Myocyte (in vitro differentiated cells): ENCODE data around the gene ZNF302. TPM values are rescaled to one million over a fixed set of nuclear protein-coding genes. Genes with fewer than 3 reads are reported as not detected.
"Not testable (repeated sequence)": the region's sequence is repeated elsewhere in the genome, so short reads cannot be mapped to it uniquely, and the experiment has no call there.

Experiments
- DNase-seq: peaks from one replicate; pipeline ENCODE4 v3.0.0-alpha.2; 2012; ENCODE audit warnings: low read depth
- polyA plus RNA-seq: library from polyadenylated mRNA; unstranded; fragments of >200 nt; gene quantifications from one replicate; pipeline ENCODE4 v1.2.1, GENCODE V29; 2012; ENCODE audit warnings: missing spikeins
- total RNA-seq: library from RNA; depleted of rRNA; stranded (reverse); fragments of >200 nt; gene quantifications from 2 replicates; pipeline ENCODE4 v1.2.3, GENCODE V29; 2014

ZNF302 gene
- total RNA-seq = 41.8 and 45.9 TPM in 2 replicates
- polyA plus RNA-seq = 20.7 TPM

GRCh38 chr19:34677386-34678084 lies at the start of gene ZNF302:
Gene ZNF302 (plus strand): TSS chr19:34677678. CDS start chr19:34678805, 1,127 bp downstream.
- peak; percentile 98 for DNase-seq

DNA sequence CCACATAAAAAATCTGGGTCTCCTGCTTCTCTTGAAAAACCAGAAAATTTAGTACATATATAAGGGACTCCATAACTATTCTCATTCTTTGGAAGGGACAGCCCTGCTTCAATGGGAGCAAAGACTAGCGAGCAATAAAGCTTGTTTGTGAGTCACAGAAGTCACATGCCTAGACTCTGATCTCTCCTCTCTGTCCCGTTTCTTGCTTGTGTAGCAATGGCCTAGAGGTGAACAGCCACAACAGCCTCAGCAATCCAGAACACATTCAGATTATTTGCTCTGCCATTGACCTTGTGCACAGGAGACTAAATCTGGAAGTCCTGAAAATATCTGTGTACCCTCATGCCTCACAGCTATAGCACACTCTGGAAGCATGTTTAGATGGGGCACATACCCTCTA lies 43.7 kb upstream of the ZNF302 start:
- no peak for DNase-seq

DNA sequence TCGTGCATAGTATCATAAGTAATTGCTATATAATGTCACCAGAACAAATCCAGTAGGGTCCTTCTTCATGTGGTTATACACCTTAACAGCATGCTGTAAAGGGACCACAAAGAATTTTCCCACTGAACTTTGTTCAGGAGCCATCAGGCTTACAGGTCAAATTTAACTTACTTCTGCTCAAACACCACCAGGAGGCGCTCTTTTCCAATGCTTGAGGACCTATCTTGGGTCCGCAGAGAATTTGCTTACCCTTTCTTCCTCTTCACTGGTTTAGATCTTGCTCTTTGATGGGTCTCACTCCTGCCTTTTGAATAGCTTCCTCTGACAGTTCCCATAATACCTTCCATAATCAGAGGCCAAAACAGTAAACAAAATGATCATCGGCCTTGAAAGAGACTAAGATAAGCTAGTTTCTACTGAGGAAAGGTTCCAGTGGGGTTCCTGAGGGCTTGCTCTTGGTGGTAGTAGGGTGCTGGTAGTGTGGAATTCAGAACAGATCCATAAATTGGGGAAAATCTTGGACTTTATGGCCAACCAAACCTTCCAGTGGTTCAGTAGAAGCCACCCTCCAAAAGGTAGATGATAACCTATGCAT lies 37.9 kb upstream of the ZNF302 start:
- DNase-seq = peak; percentile 89

- no peak for DNase-seq
Measured at GRCh38 chr19:34642241-34642640, 35.2 kb upstream of the ZNF302 start.

- peak; percentile 61 for DNase-seq
Measured at GRCh38 chr19:34644991-34645461, 32.5 kb upstream of the ZNF302 start.

DNA sequence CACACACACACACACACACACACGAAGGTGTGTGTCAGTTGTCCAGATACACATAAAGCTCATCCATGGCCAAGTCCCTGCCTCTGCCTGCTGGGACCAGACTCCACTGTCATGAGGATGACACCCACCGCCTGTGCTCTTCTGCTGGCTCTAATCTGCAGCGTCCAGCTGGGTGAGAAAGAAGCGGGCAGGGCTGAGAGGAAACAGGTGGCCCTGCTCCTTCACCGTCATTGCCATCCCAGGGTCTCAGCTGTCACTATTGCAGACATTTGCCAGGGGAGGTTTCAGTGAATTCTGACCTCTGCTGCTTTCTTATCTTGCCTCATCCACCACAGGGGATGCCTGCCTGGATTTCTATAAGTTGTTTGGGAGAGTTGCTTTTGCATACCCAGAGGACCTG lies 31.9 kb upstream of the ZNF302 start:
- peak; percentile 89 for DNase-seq

DNA sequence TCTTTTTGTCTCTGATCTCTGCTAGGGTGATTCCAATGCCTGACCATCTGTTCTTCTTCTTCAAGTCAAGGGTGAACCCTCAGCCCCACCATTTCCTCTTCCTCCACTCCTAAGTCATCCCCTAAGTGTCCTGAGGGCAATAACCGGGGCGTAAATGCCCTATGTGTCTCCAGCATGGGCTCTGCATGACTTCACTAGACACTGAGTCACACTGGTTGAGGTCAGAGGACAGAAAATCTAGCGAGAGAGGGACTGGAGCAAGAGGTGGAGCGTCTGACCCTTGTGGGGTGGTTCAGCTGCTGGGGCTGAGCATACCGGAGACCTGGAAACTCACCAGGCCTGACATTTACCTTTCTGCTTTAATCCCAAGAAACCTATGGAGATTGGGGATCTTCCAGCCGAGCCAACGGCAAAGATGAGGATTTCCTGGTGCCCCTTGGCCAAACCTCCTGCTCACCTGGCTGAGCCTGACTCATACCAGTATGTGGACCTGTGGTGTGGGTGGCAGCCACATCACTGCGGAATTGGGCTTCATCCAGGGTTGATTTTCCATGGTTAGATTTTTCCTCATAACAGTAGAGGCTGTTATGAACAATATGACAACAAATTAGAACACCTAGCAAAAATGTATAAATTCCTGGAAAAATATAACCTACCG lies 27.5 kb upstream of the ZNF302 start:
- DNase-seq = peak; percentile 12

- DNase-seq = no peak
Measured at GRCh38 chr19:34651747-34652146, 25.7 kb upstream of the ZNF302 start.

DNA sequence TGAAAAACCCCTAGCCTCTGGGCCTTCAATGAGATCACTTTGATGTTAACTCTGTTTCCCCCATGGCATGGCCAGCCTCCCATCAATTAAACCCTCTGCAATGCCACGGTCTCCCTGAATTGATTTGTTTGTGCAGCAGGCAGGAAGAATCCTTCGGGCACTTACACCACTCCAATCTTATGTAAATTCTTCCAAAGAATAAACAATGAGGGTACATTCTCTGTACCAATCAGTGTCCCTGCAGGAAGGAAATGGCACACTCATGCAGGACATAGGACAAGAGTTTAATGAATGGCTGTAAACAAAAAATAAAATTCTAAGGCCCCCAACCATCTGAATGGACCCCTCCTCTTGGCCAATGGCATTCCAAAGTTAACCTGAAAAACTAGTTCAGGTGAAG lies 22.7 kb upstream of the ZNF302 start:
- DNase-seq = no peak

GRCh38 chr19:34655651-34656050 lies 21.8 kb upstream of the ZNF302 start:
- DNase-seq = no peak

GRCh38 chr19:34661357-34661756 lies 16.1 kb upstream of the ZNF302 start:
- DNase-seq = no peak

- DNase-seq = peak; percentile 57
Measured at GRCh38 chr19:34662919-34663318, 14.6 kb upstream of the ZNF302 start.

GRCh38 chr19:34664168-34664567 lies 13.3 kb upstream of the ZNF302 start:
- DNase-seq = no peak

DNA sequence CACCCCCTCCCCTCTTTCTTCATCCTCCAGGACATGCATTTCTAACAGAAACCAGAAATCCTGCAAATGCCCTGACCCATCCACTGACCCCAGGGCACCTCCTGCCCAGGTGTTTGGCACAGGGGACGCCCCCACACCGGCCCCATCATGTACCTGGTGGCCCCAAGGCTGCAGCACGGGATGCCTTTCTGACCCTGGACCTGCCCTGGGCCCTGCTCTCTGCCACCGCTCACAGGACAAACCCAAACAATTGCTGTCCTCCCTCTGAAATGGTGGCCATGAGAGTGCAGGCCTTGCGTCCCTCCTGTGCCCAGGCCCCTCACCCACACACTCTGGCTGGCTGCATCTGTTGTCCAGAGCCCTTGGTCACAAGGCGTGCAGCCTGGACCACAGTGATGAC lies 12.6 kb upstream of the ZNF302 start:
- no peak for DNase-seq

DNA sequence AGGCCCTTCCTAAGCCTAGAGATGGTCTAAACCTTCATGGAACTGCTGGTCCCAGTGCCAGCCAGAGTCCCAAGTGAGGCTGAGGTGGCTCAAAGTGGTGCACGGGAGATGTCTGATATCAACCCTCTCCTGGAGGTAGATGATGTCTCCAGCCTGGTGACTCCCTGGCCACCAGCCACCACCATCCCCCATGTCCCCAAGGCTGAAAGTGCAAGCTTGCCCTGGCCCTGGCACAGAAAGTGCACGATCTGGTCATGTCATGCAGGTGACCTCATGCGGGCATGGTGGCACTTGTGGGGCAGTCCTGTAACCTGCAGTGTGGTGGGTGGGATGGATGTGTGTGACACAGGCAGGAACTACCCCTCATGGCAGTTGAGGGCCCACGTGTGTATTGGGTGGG lies 12.2 kb upstream of the ZNF302 start:
- not testable (repeated sequence) for DNase-seq

- no peak for DNase-seq
Measured at GRCh38 chr19:34666200-34666957, 11.1 kb upstream of the ZNF302 start.

DNA sequence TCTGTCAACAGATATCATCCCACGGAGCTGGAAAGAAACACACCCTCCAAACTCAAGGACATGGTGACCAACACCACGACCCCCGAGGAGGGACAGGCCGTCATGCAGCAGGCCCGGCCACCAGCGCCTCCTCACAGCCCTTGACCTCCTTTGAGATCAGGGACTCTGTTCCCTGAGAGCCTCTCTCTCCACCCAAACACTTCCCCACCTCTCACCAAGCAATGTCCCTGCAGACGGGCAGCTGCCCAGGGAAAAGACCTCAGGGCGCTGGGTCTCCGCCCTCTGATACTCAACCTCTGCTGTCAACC lies 10.6 kb upstream of the ZNF302 start:
- DNase-seq = no peak

DNA sequence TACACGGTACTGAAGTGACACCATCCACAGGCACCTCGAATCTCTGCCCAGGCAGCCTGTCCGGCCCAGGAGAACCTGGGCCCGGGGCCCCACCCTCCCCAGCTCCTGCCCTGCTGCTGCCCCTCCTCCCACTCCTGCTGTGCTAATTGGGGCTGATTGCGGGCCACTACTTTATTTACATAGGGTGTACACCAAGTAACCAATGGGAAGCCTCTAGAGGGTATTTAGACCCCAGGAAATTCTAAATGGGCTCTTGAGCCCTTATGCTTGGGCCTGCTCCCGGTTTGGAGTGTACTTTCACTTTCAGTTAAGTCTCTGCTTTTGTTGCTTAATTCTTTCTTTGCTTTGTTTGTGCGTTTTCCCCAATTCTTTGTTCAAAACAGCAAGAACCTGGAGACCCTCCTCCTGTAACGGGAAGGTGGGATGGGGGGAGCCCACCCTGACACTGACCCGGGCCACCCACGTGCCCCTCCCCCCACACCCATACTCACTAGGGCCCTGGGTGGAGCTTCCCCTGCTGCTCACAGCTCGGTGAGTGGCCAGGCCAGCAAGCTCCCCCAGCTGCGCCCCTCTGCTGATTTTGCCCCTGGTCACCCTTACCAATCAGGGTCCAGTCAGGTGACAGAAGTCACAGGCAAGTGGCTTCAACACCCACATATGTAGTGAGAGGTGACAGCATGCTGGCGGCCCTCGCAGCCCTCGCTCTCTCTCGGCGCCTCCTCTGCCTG lies 10.0 kb upstream of the ZNF302 start:
- peak; percentile 51 for DNase-seq

DNA sequence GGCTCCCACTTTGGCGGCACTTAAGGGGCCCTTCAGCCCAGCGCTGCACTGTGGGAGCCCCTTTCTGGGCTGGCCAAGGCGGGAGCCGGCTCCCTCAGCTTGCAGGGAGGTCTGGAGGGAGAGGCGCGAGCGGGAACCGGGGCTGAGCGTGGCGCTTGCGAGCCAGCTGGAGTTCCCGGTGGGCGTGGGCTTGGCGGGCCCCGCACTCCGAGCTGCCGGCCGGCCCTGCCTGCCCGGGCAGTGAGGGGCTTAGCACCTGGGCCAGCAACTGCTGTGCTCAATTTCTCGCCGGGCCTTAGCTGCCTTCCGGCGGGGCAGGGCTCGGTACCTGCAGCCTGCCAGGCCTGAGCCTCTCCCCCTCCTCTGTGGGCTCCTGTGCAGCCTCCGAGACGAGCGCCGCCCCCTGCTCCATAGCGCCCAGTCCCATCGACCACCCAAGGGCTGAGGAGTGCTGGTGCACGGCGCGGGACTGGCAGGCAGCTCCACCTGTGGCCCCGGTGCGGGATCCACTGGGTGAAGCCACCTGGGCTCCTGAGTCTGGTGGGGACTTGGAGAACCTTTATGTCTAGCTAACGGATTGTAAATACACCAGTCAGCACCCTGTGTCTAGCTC lies 9.3 kb upstream of the ZNF302 start:
- DNase-seq = not testable (repeated sequence)

- not testable (repeated sequence) for DNase-seq
Measured at GRCh38 chr19:34668690-34669089, 8.8 kb upstream of the ZNF302 start.

- DNase-seq = no peak
Measured at GRCh38 chr19:34669305-34669704, 8.2 kb upstream of the ZNF302 start.
